Peyer's patch (tissue), 4 donors: ENCODE measurements around the gene STUB1.

ENCODE experiments used
- POLR2A ChIP-seq, 2 donors: fragments of 450-650 bp; IDR thresholded peaks; one replicate each; pipeline ENCODE4 v1.5.1; 2017; ENCODE audit warnings: antibody characterized with exemption in 2 of 2, mild to moderate bottlenecking in 2 of 2, moderate library complexity in 2 of 2
- TF ChIP-seq, protein P1 (sequence below), 6 experiments: fragments of 450-650 bp in 4 of 6; fragments of 200-600 bp in 2 of 6; sonication (generic) in 1 of 6; IDR thresholded peaks; one replicate each; pipeline ENCODE4 v1.5.1; 2017 to 2019; ENCODE audit warnings: antibody characterized with exemption in 6 of 6, mild to moderate bottlenecking in 3 of 6, moderate library complexity in 1 of 6

DNA sequence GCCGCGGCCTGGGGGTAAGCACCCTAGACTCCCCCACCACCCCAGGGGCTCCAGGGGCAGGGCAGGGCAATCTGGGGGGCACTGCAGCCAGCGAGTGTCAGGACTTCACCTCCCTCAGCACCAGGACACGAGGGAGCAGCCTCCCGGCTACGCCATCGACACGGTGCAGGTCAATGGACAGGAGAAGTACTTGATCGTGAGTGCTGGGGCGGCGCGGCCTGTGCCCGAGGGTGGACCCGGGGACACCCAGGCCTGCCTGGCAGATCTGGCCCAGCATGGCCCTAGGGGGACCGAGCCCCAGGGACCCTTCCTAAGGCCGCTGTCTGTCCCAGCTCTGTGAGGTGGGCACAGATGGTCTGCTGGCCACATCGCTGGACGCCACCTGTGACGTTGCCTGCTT lies 7.8 kb upstream of the STUB1 start:
- TF ChIP-seq, protein P1, sequence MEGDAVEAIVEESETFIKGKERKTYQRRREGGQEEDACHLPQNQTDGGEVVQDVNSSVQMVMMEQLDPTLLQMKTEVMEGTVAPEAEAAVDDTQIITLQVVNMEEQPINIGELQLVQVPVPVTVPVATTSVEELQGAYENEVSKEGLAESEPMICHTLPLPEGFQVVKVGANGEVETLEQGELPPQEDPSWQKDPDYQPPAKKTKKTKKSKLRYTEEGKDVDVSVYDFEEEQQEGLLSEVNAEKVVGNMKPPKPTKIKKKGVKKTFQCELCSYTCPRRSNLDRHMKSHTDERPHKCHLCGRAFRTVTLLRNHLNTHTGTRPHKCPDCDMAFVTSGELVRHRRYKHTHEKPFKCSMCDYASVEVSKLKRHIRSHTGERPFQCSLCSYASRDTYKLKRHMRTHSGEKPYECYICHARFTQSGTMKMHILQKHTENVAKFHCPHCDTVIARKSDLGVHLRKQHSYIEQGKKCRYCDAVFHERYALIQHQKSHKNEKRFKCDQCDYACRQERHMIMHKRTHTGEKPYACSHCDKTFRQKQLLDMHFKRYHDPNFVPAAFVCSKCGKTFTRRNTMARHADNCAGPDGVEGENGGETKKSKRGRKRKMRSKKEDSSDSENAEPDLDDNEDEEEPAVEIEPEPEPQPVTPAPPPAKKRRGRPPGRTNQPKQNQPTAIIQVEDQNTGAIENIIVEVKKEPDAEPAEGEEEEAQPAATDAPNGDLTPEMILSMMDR (IDR thresholded peaks at IDR 0.05) = no peak
- TF ChIP-seq POLR2A (IDR thresholded peaks at IDR 0.05) = no peak
